H9 (cell line): ENCODE data around the gene LRMDA. TPM values are rescaled to one million over a fixed set of nuclear protein-coding genes. Genes with fewer than 3 reads are reported as not detected.

Source experiments
- DNase-seq: peaks from one replicate; pipeline ENCODE4 v3.0.0-alpha.2; 2017
- H2AFZ ChIP-seq: one replicate; pipeline ENCODE4 v1.6.1; 2013; ENCODE audit warnings: mild to moderate bottlenecking, low read length, control low read depth, moderate library complexity
- H2AK5ac ChIP-seq: 2 replicates; pipeline ENCODE4 v1.6.1; 2013; ENCODE audit warnings: low read length, control low read depth, mixed read lengths; ENCODE audit not compliant: insufficient read length
- H2BK120ac ChIP-seq: one replicate; pipeline ENCODE4 v1.6.1; 2013; ENCODE audit warnings: low read depth, mild to moderate bottlenecking, low read length, control low read depth, inconsistent platforms; ENCODE audit not compliant: poor library complexity, severe bottlenecking
- H2BK12ac ChIP-seq: 2 replicates; pipeline ENCODE4 v1.6.1; 2013; ENCODE audit warnings: low read length, control low read depth, mixed read lengths, low read depth; ENCODE audit not compliant: insufficient read length
- H2BK15ac ChIP-seq: 2 replicates; pipeline ENCODE4 v1.6.1; 2013; ENCODE audit warnings: low read depth, low read length, control low read depth
- H2BK20ac ChIP-seq: one replicate; pipeline ENCODE4 v1.6.1; 2013; ENCODE audit warnings: low read depth, mild to moderate bottlenecking, low read length, control low read depth, inconsistent platforms; ENCODE audit not compliant: poor library complexity, severe bottlenecking
- H2BK5ac ChIP-seq: 2 replicates; pipeline ENCODE4 v1.6.1; 2013; ENCODE audit warnings: low read length, control low read depth, mixed read lengths; ENCODE audit not compliant: insufficient read length
- H3K14ac ChIP-seq: 2 replicates; pipeline ENCODE4 v1.6.1; 2013; ENCODE audit warnings: low read length, control low read depth; ENCODE audit not compliant: insufficient read depth
- H3K18ac ChIP-seq: 2 replicates; pipeline ENCODE4 v1.6.1; 2013; ENCODE audit warnings: low read depth, mild to moderate bottlenecking, mixed read lengths, low read length, control low read depth; ENCODE audit not compliant: insufficient read length
- H3K23ac ChIP-seq: 2 replicates; pipeline ENCODE4 v1.6.1; 2013; ENCODE audit warnings: low read length, control low read depth, mixed read lengths, low read depth; ENCODE audit not compliant: insufficient read length
- H3K23me2 ChIP-seq: 2 replicates; pipeline ENCODE4 v1.6.1; 2013; ENCODE audit warnings: low read depth, mild to moderate bottlenecking, mixed read lengths, low read length, control low read depth; ENCODE audit not compliant: insufficient read length, poor library complexity, severe bottlenecking
- H3K27ac ChIP-seq: 2 replicates; pipeline ENCODE4 v1.5.1; 2013; ENCODE audit warnings: low read length, control low read depth, mixed read lengths, low read depth; ENCODE audit not compliant: insufficient read length
- H3K27me3 ChIP-seq: 2 replicates; pipeline ENCODE4 v1.6.1; 2013; ENCODE audit warnings: low read length, control low read depth, inconsistent platforms; ENCODE audit not compliant: insufficient read depth
- H3K4ac ChIP-seq: 2 replicates; pipeline ENCODE4 v1.6.1; 2013; ENCODE audit warnings: low read depth, mild to moderate bottlenecking, control low read depth, inconsistent platforms, low read length, moderate library complexity
- H3K4me1 ChIP-seq: 2 replicates; pipeline ENCODE4 v1.6.1; 2013; ENCODE audit warnings: low read length, control low read depth, inconsistent platforms; ENCODE audit not compliant: insufficient read depth
- H3K4me2 ChIP-seq: 2 replicates; pipeline ENCODE4 v1.6.1; 2013; ENCODE audit warnings: low read length, control low read depth, mixed read lengths; ENCODE audit not compliant: insufficient read length, insufficient read depth
- H3K56ac ChIP-seq: 2 replicates; pipeline ENCODE4 v1.6.1; 2013; ENCODE audit warnings: low read depth, mild to moderate bottlenecking, mixed read lengths, low read length, control low read depth; ENCODE audit not compliant: insufficient read length
- H3K79me1 ChIP-seq: 2 replicates; pipeline ENCODE4 v1.6.1; 2013; ENCODE audit warnings: low read depth, mild to moderate bottlenecking, moderate library complexity, low read length, control low read depth, inconsistent platforms; ENCODE audit not compliant: insufficient read depth, poor library complexity, severe bottlenecking
- H3K79me2 ChIP-seq: 2 replicates; pipeline ENCODE4 v1.6.1; 2013; ENCODE audit warnings: low read length, control low read depth, inconsistent platforms; ENCODE audit not compliant: insufficient read depth
- H3K9ac ChIP-seq: 2 replicates; pipeline ENCODE4 v1.6.1; 2013; ENCODE audit warnings: low read length, control low read depth, mixed read lengths; ENCODE audit not compliant: insufficient read length; ENCODE audit errors: extremely low read depth
- H3K9me3 ChIP-seq: one replicate; pipeline ENCODE4 v1.6.1; 2013; ENCODE audit warnings: low read depth, low read length, inconsistent platforms; ENCODE audit not compliant: control insufficient read depth
- H3T11ph ChIP-seq: one replicate; pipeline ENCODE4 v1.6.1; 2013; ENCODE audit warnings: mild to moderate bottlenecking, low read length, control low read depth, inconsistent platforms
- H4K20me1 ChIP-seq: one replicate; pipeline ENCODE4 v1.6.1; 2013; ENCODE audit not compliant: control insufficient read depth, insufficient read length, insufficient read depth
- H4K5ac ChIP-seq: 2 replicates; pipeline ENCODE4 v1.6.1; 2013; ENCODE audit warnings: low read depth, mild to moderate bottlenecking, mixed read lengths, low read length, control low read depth; ENCODE audit not compliant: insufficient read length
- H4K8ac ChIP-seq: replicated peaks from 2 replicates; pipeline ENCODE4 v1.6.1; 2013; ENCODE audit warnings: low read length, control low read depth, mixed read lengths, low read depth; ENCODE audit not compliant: insufficient read length
- H4K91ac ChIP-seq: 2 replicates; pipeline ENCODE4 v1.6.1; 2013; ENCODE audit warnings: low read depth, mild to moderate bottlenecking, moderate library complexity, mixed read lengths, low read length, control low read depth; ENCODE audit not compliant: insufficient read length
- H3K27ac Mint-ChIP-seq, 3 experiments: 2 replicates in 2 of 3; 3 replicates in 1 of 3; pipeline ENCODE4 v1.8.0; 2020 to 2021; ENCODE audit warnings: mixed read lengths in 3 of 3, mild to moderate bottlenecking in 1 of 3, moderate library complexity in 1 of 3
- H3K27me3 Mint-ChIP-seq: 2 replicates; pipeline ENCODE4 v1.8.0; 2021; ENCODE audit warnings: low read depth, mild to moderate bottlenecking, moderate library complexity, mixed read lengths
- H3K36me3 Mint-ChIP-seq, 3 experiments: 2 replicates in 2 of 3; 3 replicates in 1 of 3; pipeline ENCODE4 v1.8.0; 2020 to 2021; ENCODE audit warnings: low read depth in 3 of 3, mixed read lengths in 3 of 3; ENCODE audit not compliant: insufficient read depth in 1 of 3
- H3K4me1 Mint-ChIP-seq, 2 experiments: 2 replicates each; pipeline ENCODE4 v1.8.0; 2020; ENCODE audit warnings: mixed read lengths in 2 of 2
- H3K4me3 Mint-ChIP-seq, 2 experiments: 2 replicates in 1 of 2; 3 replicates in 1 of 2; pipeline ENCODE4 v1.8.0; 2020 to 2021; ENCODE audit warnings: mild to moderate bottlenecking in 2 of 2, mixed read lengths in 2 of 2, moderate library complexity in 1 of 2
- H3K9me3 Mint-ChIP-seq, 2 experiments: 2 replicates in 1 of 2; 3 replicates in 1 of 2; pipeline ENCODE4 v1.8.0; 2020; ENCODE audit warnings: mild to moderate bottlenecking in 2 of 2, mixed read lengths in 2 of 2, moderate library complexity in 1 of 2
- CTCF ChIP-seq: fragments of 200-600 bp; sonication (generic); conservative IDR thresholded peaks from 3 replicates; pipeline ENCODE4 v1.8.0; 2021; ENCODE audit warnings: antibody characterized with exemption, mild to moderate bottlenecking
- WGBS: extraction: QIAGEN DNeasy Blood & Tissue Kit; methylation state at CpG from one replicate; pipeline ENCODE4 v1.1.7; 2013; ENCODE audit warnings: missing lambda C conversion rate, low lambda C conversion rate, mixed read lengths; ENCODE audit not compliant: insufficient read length; ENCODE audit errors: extremely low coverage; 5-methylcytosine and 5-hydroxymethylcytosine counted together
- total RNA-seq: library from RNA; stranded (reverse); gene quantifications from 2 replicates; pipeline ENCODE4 v1.2.1, GENCODE V29; 2021

The LRMDA gene
- total RNA-seq, 1 experiment from 2014 or later: 1.8 TPM

GRCh38 chr10:75889051-75889450 is 457.6 kb downstream of the LRMDA start:
- H3K4me1 ChIP-seq: no peaks in the 10 kb centered on the region
- no peak overlapping the region for H3K27ac Mint-ChIP-seq
- no peak overlapping the region for H3T11ph ChIP-seq
- WGBS: no CpG with 5 or more reads among the region's 2 CpGs
- H3K14ac ChIP-seq: no peak overlapping the region
- H3K4me2 ChIP-seq: no peak overlapping the region
- H3K23me2 ChIP-seq: no peaks in the 10 kb centered on the region
- H3K36me3 Mint-ChIP-seq: no peaks in the 10 kb centered on the region
- H4K8ac ChIP-seq: no peak overlapping the region
- no peak overlapping the region for H3K23ac ChIP-seq
- H3K27me3 Mint-ChIP-seq: no peaks in the 10 kb centered on the region
- H3K27me3 ChIP-seq: no peaks in the 10 kb centered on the region
- no peaks in the 10 kb centered on the region for H3K79me1 ChIP-seq
- no peaks in the 10 kb centered on the region for H4K20me1 ChIP-seq
- H2BK15ac ChIP-seq: no peak overlapping the region
- no peak overlapping the region for H2BK20ac ChIP-seq
- no peak overlapping the region for H3K4ac ChIP-seq
- H2AK5ac ChIP-seq: no peak overlapping the region
- H2BK12ac ChIP-seq: no peak overlapping the region
- no peaks in the 10 kb centered on the region for H3K9me3 ChIP-seq
- no peak overlapping the region for H4K91ac ChIP-seq
- no peak overlapping the region for H3K18ac ChIP-seq
- H2BK120ac ChIP-seq: no peak overlapping the region
- no peak overlapping the region for H4K5ac ChIP-seq
- no peaks in the 10 kb centered on the region for H3K79me2 ChIP-seq
- H3K9ac ChIP-seq: no peak overlapping the region
- no peak overlapping the region for H3K56ac ChIP-seq
- H3K9me3 Mint-ChIP-seq: no peaks in the 10 kb centered on the region
- H2BK5ac ChIP-seq: no peak overlapping the region
- no peak overlapping the region for H2AFZ ChIP-seq
- no peak for TF ChIP-seq CTCF
- no peak overlapping the region for H3K27ac ChIP-seq
- H3K4me1 Mint-ChIP-seq: no peaks in the 10 kb centered on the region
- no peak overlapping the region for H3K4me3 Mint-ChIP-seq
- no peak for DNase-seq
